HG03097 (cell line): ENCODE results near the gene IDUA.

ENCODE experiments used
- ATAC-seq: cut with Tn5 transposase; IDR thresholded peaks from one replicate; pipeline ENCODE4 v1.9.1; 2021; ENCODE audit not compliant: unreplicated experiment, low FRiP score

The IDUA gene

GRCh38 chr4:985123-985830, 1.6 kb upstream of the IDUA start:
- ATAC-seq = no peak

DNA sequence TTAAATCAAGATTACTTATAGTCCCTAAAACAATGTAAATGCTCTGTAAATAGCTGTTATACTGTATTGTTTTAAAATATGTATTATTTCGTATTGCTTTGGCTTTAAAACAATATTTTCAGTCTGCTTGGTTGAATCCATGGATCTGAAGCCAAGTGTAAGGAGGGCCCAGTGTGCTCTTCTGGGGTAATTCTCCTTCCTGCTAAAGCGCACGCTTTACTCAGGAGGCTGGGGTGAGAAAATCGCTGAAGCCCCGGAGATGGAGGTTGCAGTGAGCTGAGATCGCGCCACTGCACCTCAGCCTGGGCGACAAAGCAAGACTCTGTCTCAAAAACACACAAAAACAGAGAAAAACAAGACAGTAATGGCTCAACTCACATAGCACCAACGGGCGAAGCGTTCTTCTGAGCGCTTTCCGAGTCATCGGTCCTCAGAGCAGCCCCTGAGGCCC, 391 bp upstream of the IDUA start:
- ATAC-seq = no peak

GRCh38 chr4:987624-988513, 1.0 kb downstream of the IDUA start:
- no peak for ATAC-seq

- no peak for ATAC-seq
These were observed 2.2 kb downstream of the IDUA start for GRCh38 chr4:988726-989721.

DNA sequence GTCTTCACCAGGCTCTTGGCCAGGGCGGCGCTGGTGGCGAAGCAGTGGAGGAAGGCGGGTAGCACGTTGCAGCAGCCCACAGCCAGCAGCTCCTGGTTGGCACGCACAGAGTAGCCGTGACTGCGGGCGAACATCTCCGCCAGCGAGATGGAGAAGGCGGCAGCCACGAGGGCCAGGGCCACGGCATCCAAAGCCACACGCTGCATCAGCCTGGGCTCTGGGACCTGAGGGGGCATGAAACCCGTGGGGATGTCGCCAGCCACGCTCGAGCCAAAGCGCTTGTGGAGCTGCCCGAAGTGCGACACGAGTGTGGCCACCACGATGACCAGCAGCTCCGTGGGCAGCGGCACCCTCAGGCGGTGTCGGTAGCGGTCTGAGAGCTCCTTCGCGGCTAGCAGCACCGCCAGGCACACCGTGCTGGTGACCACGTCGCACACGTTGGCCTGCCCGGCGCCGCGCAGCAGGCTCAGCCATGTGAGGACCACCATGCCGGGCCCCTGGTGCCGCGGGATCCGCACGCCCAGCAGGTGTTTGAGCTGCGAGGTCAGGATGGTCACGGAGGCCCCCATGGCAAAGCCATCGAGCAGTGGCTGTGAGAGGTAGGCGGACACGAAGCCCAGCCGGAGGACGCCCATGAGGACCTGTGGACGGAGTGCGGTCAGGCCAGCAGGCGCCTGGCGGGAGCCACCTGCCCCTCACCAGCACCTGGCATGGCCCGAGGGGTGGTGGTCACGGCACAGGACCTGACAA, 3.1 kb downstream of the IDUA start:
- no peak for ATAC-seq

DNA sequence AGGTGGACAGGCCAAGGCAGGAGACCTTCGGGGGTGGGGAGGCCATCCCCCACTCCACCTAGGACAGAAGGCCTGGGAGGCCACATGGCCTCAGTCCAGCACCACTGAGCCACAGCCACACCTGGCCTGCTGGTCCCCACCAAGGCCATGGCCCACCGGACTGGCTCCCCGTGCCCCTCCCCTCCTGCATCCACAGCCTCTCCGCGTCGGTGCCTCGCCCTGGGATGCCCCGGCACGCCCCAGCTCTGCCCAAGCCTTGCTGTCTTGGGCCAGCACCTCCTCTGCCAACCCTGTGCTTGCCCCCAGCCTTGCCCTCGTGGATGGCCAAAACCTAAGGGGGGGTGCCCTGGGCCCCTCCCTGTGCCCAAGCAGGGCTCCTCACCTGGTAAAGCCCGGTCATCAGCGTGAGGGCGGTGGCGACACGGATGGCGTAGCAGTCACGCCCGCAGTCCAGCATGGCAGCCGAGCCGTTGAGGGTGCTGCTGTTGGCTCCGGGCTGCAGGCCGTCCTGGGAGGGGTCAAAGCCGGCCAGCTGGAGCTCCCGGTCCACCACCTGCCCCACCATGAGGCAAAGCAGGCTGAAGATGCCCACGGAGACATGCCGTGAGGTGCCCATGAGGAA, 4.0 kb downstream of the IDUA start:
- no peak for ATAC-seq

- no peak for ATAC-seq
These were observed 4.8 kb downstream of the IDUA start for GRCh38 chr4:991451-992296.

DNA sequence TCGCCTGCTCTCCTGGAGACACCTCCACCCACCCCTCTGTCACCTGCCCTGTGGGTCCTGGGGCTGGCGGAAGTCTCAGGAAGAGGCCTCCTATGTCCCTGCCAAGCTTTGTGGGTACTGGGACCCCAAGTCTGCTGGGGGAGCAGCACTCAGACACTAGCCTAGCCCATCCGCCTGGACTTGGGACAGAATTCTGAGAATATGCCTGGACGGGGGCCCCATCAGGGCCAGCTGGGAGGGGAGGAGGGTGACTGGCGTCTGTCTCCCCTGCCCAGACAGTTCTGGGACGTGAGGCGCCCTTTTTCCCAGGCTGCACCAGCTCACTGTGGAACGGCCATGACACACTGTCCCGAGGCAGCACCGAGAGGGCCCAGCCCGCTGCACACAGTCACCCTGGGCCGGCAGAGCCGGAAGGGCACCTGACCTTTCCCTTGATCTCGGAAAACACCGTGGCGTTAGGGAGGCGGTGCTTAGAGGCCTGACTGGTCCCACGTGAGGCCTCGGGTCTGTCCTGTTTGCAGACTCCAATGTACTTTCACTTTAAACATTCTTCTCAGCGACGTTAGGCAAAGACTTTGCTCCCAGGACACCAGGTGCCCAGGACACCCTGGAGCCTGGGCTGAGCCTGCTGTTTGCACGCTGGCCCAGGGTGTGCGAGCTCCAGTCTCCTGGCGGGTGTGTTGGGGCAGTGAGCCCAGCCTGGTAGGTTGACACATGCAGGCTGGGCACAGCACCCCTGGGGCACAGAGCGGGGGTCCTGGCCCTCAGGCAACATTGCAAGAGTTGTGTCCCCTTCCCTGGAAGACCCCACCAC, 5.7 kb downstream of the IDUA start:
- no peak for ATAC-seq

DNA sequence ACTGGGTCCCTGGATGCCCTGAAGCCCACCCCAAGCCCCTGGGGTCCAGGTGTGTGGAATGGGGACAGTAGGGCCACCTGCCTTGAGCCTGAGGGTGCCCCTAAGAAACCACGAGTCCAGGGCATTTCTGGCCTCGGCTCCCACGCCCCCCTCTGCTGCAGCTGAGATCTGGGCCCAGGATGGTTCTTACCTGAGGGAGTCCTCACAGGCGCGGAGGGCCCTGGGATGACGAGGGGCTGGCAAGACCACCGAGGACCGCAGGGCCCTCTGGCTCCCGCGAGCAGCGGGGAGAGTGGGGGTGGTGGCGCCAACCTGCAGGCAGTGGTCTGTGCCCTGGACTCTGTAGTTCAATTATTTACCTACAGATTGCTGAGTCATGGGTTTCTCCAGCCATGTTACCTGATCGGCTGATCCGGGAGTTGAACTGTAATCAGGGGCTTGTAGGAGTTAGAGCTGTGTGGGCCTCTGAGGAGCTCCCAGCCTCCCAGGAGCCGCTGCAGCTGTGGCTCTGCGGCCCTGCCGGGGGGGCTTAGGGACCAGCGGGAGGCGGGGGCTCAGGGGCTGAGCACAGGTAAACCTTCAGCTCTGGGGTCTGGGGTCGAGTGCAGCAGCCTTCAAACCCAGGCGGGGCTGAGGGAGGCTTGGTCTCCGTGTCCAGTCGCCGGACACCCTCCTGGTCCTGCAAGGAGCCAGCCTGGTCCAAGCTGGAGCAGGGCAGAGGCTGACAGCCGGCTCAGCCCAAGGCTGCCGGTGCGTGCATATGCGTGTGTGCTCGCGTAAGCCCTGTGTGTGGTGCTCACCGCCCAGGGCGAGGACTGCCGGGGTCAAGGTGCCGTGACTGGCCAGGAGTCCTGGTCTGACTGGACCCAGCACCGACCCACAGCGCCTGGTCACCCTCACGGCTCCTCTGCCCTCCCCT, 6.5 kb downstream of the IDUA start, which contains the start of gene SLC26A1:
TSS of gene SLC26A1 (minus strand) at position 294 of the 919 bp plus-strand sequence. CDS start 1,701 bp downstream, outside the sequence.
- ATAC-seq = no peak

GRCh38 chr4:995311-996026, 8.6 kb downstream of the IDUA start:
- no peak for ATAC-seq

- no peak for ATAC-seq
These were observed 9.5 kb downstream of the IDUA start for GRCh38 chr4:996030-996996.

- no peak for ATAC-seq
These were observed 10.1 kb downstream of the IDUA start for GRCh38 chr4:996997-997374.

GRCh38 chr4:997375-998071, 10.7 kb downstream of the IDUA start:
- ATAC-seq = no peak

DNA sequence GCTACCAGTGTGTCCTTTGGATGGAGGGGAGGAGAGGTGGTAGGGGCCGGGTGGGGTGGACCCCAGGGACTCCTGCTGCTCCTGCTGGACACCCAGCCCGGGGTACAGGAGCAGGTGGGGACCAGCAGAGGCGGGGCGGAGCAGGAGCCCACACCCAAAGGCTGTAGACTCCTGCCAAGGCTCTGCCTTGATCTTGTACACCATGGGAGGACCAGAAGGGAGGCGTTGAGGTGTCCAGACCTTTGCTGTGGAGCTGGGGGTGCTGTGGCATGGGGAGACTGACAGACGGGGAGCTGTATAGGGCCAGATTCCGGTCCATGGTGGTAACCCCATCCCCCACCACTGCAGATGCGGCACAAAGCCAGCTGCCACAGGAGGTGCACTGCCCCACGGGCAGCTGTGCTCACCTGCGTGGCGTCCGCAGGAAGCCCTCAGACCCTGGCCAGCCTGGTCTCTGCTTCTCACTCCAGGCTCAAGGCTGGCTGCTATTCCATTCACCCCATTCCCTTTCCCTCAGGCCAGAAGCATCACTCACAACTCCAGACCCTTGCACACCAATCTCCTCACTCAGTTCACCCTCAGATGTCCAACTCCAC, 11.3 kb downstream of the IDUA start:
- no peak for ATAC-seq
